Activated CD4-positive, alpha-beta T cell treated with anti-CD3 and anti-CD28 coated beads, Interleukin-2, amount 50 U/mL, for 4 hours (primary cell): ENCODE measurements around the gene TEKT5.
"Not testable (repeated sequence)": the region's sequence is repeated elsewhere in the genome, so short reads cannot be mapped to it uniquely, and the experiment has no call there.

Experiments
- DNase-seq, 2 experiments: peaks; one replicate each; pipeline ENCODE4 v3.0.0-alpha.2; 2020

The TEKT5 gene

GRCh38 chr16:10684511-10685151 is 10.1 kb downstream of the TEKT5 start:
- no peak for DNase-seq

- DNase-seq, result no peak
Measured at GRCh38 chr16:10683170-10683569, 11.6 kb downstream of the TEKT5 start.

DNA sequence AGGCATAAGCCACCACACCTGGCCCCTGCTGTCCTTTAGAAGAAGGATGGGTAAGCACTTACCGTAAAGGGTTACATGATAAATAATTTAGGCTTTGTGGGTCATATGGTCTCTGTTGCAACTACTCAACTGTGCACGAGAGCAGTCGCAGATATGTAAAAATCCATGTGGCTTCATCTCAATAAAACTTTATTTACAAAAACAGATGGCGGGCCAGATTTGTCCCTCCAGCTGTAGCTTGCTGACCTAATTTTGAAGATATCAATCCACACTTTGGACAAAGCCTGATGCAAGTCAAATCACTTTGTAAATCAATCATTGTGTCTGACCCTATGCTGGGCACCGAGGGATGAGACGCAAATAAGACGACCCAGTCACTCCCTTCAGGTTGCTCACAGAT is 12.1 kb downstream of the TEKT5 start:
- no peak for DNase-seq

DNA sequence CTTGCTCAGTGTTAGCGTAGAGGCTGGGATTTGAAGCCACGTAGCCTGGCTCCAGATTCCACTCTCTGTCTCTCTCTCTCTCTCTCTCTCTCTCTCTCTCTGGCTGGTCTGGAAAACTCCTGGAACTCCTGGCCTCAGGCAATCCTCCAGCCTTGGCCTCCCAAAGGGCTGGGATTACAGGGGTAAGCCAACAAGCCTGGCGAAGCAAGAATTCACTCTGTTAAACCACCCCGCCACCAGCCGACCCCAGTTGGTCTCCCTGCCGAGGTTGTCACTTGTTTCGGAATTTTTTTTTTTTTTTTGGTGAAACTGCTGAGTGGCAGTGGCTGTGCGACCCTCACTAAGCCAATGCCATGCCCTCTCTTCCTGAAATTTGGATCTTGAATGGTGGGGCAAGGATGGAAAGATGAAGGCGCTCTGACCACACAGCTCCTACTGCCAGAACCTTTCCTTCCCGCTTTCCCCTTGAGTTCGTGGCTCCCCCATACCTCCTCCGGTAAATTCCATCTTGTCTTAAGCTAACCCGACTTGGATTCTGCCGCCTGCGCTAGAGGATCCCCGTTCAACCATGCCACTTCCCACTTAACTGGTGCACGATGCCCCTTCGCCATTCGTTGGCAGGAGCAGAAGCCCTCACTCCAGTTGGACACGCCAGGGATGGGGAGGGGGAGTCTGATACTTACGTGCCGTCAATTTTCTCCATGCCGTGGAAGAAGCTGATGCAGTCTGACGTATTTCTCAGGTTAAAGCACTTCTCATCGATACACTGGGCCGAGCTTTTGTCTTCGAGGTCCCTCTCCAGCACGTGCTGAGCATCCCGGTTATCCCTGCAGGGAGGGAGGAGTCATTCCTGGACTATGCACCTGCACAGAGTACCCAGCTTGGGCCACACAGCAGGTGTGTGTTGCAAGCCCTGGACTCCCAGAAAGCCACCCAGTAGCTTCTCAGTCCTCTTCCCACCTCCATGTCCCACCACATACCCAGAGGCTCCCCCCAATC is 13.1 kb downstream of the TEKT5 start:
- no peak for DNase-seq

GRCh38 chr16:10679921-10680320 is 14.8 kb downstream of the TEKT5 start:
- DNase-seq, result no peak

GRCh38 chr16:10679441-10679840 is 15.3 kb downstream of the TEKT5 start:
- not testable (repeated sequence) for DNase-seq

DNA sequence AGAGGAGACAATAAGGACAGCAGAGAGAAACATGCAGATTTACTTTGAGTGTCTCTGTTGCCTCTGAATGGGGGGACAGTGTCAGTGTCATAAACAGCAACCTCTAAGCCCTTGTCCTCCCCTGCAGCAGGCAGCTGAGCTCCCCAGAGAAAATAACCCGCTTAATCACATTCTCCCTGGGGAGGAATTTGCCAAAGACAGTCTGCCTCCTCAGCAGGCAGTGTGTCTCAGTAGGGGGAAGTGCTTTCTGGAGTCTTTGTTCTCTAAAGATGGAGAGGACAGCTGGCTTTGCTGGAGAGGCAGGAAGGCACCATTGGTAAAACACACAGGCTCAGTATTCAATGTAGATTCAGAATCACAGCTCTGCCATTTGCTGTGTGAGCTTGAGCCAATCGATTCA is 16.1 kb downstream of the TEKT5 start:
- DNase-seq, result no peak

DNA sequence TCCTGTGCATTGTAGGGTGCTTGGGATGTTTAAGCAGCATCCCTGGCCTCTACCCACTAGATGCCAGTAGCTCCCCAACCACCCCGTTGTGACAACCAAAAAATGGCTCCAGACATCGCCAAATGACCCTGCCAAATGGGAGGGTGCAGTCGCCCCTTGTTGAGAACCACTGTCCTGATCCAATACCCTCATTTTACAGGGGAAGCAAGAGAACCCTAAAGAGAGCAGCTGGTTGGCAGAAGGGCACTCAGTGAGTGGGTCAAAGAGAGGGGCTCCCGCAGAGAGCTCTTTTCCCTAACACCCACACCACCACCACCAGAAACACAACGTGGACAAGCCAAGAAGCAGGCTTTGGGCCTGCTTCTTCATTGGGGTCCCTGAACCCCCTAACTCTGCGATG is 18.4 kb downstream of the TEKT5 start:
- no peak for DNase-seq

DNA sequence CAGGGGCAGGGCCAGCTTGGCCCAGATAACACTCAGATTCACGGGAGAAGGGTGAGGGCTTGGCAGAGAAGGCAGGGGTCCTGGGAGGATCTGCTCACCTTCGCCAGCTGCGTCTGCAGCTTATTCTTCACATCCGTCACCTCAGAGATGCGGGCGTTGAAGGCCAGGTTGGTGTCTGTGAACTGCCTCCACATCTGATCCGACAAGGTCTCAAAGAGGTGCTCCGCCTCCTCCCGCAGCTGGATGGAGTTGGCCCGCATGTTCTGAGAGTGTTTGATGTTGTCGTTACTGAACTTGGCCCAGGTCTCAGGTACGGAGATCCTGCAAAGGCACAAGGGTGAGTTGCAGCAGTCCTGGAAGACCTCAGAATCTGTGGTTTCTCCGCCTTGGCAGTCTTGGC is 18.9 kb downstream of the TEKT5 start:
- DNase-seq, result no peak

- no peak for DNase-seq
Measured at GRCh38 chr16:10675216-10675615, 19.5 kb downstream of the TEKT5 start.

- no peak for DNase-seq
Measured at GRCh38 chr16:10671729-10672128, 23.0 kb downstream of the TEKT5 start.

DNA sequence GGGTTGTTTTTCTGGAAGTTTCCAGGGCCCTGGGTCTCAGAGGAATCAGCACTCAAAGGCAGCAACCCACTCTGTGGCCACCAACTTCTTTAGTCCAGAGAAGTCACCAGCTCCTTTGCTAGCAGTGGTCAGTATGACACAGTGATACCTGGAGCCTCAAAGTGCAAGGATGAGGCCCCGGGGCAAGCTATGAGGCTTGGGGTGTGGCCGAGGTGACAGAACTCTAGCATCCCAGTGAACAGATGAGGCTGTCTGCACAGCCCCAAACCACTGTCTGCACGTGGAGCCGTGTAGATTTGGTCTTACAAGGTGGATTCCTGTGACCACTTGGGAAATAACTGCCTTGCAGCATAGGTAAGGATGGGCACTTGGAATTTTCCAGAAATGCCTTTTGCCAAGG is 24.9 kb downstream of the TEKT5 start:
- DNase-seq, result no peak

DNA sequence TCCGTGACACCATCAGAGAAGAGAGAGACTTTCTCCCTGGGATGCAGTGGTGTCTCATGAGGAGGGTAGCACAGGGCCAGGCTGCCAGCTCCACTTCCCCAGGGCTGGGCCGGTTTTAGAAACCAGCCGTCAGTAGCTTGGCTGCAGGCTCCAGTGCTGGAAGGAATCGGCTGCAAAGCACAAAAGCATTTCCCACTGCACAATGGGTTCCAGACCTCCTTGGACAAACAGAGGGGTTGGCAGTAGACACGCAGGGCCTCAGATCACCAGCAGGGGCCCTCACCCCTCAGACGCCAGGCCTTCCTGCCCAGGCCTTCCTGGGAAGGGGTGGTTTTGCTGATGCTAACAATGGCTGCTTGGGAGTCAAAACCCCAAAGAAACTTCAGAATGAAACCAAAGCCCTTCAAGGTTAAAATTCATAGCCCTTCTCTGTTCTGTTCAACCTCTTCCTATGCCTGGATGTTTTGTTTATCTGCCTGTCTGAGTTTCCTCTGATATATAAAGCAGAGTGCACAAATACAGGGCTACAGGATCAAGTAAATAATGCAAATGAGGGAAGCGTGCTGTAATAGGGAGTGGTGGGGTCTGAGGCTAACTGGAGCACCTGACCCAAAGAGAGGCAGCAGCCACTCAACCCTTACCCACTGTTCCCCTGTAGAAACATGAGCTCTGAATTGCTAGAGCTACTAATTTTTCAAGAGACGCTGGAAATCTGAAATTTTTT is 26.2 kb downstream of the TEKT5 start:
- no peak for DNase-seq

- no peak for DNase-seq
Measured at GRCh38 chr16:10667239-10667638, 27.5 kb downstream of the TEKT5 start.

DNA sequence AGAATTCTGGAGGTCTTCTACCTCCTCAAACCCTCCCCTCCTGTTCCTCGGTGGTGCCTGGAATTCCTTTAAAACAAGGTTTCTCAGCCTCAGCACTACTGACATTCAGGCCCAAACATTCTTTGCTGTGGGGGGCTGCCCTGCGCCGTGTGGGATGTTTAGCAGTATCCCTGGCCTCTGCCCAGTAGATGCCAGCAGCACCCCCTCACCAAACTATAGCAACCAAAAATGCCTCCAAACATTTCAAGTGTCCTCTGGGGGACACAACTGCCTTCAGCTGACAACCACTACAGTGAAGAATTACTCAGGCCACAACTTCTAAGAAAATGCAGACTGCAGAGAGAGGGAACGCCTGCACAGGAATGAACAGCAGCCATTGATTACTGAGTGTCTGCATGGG is 28.4 kb downstream of the TEKT5 start:
- DNase-seq, result no peak

DNA sequence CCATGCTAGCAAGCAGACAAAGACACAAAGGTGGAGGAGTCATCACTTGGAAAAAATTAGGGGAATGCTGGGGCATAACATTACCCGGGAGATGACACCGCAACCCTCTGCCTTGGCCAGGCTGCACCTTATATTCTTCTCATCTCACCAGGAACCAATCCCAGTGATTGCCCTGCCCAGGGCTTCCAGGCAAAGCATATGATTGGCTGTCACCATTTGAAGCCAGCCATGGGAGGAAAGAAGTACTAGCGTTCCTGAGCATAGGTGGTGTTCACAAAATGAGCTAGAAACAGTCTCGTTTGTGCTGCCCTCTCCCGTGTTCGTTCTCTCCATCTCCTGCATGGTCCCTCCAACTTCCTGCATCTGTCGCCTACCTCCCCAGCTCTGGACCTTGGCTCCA is 29.6 kb downstream of the TEKT5 start:
- DNase-seq, result no peak

GRCh38 chr16:10664720-10665126 is 30.0 kb downstream of the TEKT5 start:
- DNase-seq, result no peak

GRCh38 chr16:10663744-10664143 is 31.0 kb downstream of the TEKT5 start:
- no peak for DNase-seq

DNA sequence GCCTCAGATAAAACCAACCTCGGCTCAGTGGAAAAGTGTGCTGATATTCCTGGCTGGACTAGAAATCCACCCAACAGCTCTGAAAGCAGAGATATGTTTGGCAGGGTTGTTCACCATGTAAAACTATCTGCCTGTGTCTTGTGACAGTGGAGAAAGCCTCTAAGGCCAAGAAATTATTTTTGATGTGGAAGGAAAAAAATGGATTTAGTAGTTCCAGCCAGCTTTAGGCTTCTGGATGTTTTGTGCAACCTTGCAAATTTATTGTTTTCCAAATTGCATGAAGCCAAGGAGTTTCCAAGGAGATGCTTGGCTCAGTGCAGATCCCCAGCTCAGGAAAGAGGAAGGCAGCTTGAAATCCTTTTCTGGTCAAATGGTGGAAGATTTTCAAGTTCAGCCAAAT is 31.6 kb downstream of the TEKT5 start:
- no peak for DNase-seq

GRCh38 chr16:10662212-10662611 is 32.5 kb downstream of the TEKT5 start:
- no peak for DNase-seq

DNA sequence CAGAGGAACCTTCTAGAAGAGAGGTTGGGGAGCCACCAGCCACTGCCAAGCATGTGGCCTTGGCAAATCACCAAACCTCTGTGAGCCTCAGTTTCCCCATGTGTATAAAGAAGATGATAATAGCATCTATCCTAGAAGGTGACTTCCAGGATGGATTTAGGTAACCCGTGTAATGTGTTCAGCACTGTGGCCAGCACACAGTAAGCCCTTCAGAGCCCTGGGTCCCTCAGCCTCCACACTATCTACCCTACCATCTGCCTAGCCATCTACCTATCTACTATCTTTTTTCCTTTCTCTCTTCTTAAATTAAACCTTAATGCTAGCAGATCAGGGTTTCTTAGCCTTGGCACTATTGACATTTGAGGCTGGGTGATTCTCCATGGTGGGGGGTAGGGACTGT is 33.0 kb downstream of the TEKT5 start:
- no peak for DNase-seq

GRCh38 chr16:10660950-10661635 is 33.6 kb downstream of the TEKT5 start:
- DNase-seq, result no peak

DNA sequence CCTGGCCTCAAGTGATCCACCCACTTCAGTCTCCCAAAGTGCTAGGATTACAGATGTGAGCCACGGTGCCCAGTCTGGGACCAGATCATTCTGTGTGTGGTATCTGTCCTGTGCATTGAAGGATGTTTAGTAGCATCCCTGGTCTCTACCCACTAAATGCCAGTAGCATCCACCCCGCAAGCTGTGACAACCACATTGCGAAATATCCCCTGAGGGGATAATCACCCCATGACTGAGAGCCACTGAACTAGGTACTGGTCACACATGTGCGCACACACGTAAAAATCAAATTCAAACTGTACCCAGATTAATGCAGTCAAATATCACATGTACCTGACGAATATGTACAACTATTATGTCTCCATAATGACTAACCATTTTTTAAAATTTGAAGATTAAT is 35.8 kb downstream of the TEKT5 start:
- no peak for DNase-seq
